Ramos (cell line): ENCODE data around the gene PLCL1.
"Not testable (repeated sequence)": the region's sequence is repeated elsewhere in the genome, so short reads cannot be mapped to it uniquely, and the experiment has no call there.

Source experiments
- in situ Hi-C: fragments of 300-500 bp; cut with MboI; formaldehyde crosslinking; loops from one replicate; pipeline ENCODE4 v1.14.3; 2022; ENCODE audit warnings: low sequenced_read_pairs; ENCODE audit not compliant: unreplicated experiment

Gene PLCL1

DNA sequence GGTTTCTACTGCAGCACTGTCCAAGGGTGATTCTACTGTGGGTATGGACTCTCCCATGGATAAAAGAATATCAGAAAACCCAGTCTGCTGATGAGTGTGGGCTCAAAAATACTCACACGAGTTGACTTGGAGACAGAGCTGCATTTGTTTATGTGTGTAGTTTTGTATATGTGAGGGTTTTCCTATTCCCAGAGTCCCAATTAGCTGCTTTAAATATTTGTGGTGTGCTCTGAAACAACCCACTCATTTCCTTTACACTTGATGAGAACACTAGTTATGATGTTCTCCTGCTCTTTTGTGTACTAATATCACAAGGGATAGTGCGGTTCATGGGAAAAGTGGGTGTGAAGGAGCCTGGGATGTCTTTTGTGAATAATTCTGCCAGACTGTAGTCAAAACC is 337.3 kb downstream of the PLCL1 start:
- in situ Hi-C loops, result no loop called here

DNA sequence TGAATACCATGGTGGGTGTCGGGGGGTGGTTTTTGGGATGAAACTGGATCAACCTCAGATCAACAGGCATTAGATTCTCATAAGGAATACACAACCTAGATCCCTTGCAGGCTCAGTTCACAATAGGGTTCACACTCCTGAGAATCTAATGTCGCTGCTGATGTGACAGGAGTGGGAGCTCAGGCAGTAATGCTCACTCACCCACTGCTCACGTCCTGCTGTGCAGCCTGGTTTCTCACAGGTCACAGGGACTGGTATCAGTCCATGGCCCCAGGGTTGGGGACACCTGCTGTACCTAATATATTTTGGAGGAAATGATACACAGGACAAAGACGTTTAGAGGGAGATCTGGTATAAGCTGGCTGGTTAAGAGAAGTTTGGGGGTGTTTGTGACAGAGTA is 338.8 kb downstream of the PLCL1 start:
- in situ Hi-C loops, result no loop called here

DNA sequence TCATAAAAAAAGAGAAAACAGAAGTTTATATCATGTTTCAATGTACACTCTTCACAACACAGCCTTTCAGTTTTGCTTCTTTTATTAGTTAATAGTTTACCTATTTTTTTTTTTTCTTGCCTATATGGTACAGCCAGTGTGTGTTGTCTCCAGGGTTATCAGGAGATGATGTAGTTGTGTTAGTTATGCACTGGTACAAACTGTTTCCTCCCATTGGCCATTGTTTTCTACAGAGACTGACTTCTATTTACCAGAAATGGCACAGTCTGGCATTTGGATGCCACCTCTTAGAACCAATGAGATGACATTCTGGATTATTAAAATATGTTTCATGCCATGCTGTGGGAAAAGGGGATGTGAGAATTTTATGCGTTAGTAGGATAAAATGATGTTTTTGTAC is 339.4 kb downstream of the PLCL1 start:
- in situ Hi-C loops, result no loop called here

DNA sequence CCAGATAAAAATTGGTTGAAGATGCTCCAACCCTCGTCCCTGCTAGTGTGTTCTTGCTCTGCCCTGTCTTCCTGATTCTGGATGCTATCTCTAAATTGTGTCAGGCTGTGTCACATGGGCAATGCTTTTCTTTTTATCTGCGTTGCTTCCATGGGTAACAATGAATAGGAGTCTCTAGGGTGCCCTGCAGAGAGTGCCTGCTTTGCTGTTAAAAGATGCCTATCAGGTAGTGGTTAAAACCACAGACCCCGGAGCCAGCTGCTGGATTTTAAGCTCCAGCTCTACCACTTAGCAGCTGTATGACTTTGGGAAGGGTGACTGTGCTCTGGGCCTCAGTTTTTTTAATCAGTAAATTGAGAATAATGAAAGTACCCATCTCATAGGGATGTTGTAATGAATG is 340.3 kb downstream of the PLCL1 start:
- in situ Hi-C loops, result no loop called here

DNA sequence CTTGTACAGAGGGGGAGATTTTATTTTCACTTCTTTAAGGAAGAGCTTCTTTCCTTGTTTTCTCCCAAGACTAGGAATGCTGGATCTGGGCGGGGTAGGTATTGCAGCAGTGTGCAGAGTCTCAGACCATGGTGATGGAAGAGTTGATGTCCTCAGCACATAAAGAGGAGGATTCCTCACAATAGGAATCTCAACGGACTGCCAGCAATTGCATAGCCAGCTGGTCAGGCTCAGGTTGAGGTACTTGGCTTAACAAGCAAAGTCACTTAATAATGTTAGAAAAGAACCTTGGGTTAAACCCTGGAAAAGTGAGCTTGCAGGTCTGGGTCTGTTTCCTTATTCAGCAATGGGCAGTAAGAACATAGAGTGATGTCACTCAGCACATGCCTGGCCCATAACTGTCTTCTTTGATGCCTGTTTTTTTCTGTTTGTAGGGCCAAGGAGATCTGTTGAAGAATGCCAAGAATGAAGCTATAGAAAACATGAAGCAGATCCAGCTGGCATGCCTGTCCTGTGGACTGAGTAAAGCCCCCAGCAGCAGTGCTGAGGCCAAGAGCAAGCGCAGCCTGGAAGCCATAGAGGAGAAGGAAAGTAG is 342.1 kb downstream of the PLCL1 start:
- in situ Hi-C loops, result no loop called here

DNA sequence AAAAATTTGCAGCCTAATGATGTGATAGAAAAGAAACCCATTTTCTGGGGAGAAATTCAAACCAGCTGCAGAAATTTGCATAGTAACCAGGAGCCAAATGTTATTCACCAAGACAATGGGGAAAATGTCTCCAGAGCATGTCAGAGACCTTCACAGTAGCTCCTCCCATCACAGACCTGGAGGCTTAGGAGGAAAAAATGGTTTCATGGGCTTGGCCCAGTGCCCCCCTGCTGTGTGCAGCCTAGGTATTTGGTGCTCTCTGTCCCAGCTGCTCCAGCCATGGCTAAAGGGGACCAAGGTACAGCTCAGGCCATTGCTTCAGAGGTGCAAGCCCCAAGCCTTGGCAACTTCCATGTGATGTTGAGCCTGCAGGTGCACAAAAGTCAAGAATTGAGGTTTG is 352.9 kb downstream of the PLCL1 start:
- in situ Hi-C loops, result no loop called here

DNA sequence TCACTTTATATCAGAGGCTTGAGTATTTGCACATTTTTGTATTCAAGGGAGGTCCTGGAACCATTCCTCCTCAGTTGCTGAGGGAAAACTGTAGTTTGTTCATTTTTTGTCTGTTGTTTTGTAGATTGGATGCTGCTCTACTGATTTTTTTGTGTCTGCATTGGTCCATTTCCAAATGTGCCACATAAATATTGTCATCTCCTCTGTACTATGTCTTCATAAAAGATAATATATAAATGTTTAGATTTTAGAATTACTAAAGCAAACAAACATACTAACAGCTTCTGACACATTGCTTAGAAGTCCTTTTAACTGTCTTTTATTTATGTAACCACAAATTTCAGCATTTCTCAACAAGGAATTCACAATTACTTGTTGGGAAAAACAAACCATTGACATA is 356.8 kb downstream of the PLCL1 start:
- in situ Hi-C loops, result no loop called here

DNA sequence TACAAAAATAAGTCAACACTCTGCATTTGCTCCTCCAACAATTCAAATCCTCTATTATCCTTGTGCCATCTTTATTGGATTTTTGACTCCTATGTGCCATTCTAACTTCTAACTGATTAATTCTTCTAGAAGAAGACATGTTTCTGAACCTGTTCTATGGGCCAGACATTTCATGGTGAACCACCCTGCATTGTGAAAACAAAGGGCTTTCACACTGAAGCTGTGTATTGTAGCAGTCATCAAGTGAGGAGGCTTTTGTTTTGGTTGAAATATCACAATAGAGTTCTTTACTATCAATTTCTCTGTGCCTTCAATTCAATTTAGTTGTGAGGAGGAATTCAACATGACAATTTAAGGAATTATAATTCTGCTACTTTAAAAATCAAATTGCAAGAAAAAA is 357.9 kb downstream of the PLCL1 start:
- in situ Hi-C loops, result no loop called here

DNA sequence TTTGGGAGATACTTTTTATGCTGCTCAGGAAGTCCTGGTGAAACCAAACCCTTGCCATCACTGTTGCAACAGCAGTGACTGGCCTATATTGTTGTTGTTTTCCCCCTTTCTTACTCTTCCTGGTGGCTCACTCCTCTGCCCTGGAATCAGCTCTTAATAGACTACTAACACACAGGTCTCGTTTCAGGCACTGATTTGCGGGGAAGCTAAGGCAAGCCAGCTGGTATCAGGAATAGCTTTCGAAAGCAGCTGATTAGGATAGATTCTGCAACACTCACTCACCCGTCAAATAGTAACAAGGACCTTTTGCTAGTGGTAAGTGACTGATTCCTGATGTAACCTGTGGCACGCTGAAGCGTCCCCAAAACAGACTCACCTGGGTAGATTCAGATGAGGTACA is 360.4 kb downstream of the PLCL1 start:
- in situ Hi-C loops, result no loop called here

DNA sequence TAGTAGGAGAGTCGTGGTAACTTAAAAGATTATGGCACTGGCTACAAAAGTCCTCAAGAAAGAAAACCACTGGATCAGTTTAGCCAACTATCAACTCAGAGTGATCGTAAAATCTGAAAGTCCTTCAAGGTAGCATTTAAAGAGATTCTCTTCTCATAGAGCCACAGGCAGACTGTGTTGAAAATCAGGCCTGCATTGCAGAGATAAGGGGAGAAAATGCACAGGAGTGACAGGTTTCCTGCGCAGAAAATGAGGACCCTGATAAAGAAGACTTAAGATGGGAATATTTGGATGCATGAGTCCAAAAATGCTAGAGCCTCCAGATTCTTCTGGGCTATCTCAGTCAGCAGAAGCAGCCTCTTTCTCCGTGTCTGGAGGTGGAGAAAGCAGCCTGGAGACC is 360.9 kb downstream of the PLCL1 start:
- in situ Hi-C loops, result no loop called here

DNA sequence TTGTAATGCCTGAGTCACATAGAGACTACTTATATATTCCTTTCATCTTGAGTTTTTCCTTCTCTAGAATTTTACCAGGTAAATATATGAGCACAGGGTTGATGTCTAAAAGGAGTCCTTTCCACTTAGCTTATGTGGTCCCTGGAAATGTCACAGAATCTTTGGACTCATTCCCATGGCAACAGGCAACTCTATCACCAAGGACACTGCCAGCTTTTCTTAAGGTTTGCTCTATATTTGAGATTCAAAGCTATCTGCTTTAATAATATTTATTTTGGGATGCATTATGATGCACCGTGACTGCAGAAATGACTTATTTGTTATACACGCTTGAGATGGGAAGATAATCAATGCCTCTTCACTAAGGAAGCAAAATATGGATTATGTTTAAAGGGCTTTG is 363.0 kb downstream of the PLCL1 start:
- in situ Hi-C loops, result no loop called here

DNA sequence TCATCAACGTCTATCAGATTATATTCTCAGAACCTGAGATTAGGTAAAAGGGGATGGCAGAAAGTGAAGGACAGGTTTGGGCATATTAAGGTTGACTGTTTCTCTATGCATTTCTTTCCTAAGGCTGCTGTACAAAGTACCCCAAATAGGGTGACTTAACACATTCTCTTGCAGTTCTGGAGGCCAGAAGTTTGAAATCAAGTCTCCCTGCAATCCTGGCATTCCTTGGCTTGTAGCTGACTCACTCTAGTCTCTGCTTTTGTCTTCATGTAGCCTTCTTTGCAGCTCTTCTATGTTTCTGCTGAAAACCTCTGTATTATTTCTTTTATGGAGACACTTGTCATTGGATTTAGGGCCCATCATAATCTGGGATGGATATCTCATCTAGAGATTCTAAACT is 364.3 kb downstream of the PLCL1 start:
- in situ Hi-C loops, result no loop called here

DNA sequence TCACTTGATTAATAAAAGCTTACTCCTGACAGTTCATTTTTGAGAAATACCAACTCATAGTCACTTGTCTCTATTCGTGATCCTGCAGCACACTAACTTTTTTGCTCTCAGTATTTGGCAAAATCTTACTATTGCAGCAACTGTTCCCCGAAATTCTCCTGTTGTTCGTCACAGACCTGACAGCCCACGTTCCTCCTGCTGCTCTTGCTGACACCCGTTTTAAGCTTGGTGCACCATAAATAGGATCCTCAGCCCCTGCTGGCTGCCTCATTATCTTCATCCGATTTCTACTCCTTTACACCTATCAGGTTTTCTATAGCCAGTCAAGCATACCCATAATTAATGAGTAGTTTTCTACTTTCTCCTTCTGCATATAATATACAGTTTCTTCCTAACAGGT is 368.8 kb downstream of the PLCL1 start:
- in situ Hi-C loops, result no loop called here

DNA sequence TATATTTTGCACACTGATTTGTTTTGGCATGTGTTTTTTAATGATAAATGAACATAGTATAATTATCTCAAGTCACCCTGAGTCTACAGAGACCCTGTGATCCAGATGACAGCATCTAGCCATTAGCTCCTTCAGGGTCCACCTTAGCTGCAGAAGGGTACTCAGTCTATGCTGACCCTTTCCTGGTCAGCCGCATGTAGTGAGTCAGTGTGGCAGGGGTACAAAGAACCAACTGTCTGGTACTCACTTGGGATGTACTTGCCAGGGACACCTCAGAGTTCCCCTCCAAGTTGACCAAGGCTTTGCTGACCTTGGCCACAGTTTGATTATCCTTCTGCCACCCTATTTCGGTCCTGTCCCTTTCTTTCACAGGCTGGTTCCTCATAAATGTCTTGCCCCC is 369.5 kb downstream of the PLCL1 start:
- in situ Hi-C loops, result no loop called here

DNA sequence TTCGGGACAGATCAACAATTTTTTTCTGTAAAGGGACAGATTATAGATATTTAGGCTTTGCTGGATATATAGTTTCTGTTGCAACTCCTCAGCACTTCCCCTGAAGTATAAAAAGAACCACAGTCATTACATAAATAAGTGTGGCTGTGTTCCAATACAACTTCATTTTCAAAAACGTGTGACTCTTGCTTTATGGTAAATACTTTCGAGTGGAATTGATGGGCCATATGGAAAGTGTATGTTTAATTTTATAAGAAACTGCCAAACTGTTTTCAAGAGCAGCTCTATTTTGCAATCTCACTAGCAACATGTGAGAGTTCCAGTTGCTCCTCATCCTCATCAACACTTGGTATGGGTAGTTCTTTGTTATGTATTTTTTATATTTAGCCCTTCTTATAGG is 370.9 kb downstream of the PLCL1 start:
- in situ Hi-C loops, result no loop called here

DNA sequence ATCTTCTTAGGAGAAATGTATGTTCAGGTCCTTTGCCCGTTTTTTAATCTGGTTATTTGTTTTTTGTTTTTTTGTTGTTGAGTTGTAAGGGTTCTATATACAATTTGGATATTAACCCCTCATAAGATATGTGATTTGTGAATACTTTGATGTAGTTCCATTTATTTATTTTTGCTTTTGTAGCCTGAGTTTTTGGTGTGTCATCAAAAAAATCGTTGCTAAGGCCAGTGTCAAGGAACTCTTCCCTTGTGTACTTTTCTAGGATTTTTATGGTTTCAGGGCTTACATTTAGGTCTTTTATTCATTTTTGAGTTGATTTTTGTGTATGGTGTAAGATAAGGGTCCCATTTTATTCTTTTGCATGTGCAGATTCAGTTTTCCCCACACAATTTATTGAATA is 372.6 kb downstream of the PLCL1 start:
- in situ Hi-C loops, result no loop called here

DNA sequence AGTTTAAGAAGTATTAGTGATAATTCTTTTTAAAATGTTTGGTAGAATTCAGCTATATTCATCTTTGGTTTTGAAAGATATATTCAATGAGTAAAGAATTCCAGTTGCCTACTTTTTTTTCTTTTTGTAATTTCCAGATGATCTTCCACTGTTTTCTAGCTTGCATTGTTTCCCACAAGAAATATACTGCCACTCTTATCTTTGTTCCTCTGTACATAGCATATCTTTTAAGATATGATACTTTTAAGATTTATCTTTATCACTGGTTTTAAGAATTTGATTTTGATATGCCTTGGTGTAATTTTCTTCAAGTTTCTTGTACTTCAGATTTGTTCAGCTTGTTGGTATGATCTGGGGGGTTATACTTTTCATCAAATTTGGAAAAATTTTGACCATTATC is 374.4 kb downstream of the PLCL1 start:
- in situ Hi-C loops, result no loop called here

DNA sequence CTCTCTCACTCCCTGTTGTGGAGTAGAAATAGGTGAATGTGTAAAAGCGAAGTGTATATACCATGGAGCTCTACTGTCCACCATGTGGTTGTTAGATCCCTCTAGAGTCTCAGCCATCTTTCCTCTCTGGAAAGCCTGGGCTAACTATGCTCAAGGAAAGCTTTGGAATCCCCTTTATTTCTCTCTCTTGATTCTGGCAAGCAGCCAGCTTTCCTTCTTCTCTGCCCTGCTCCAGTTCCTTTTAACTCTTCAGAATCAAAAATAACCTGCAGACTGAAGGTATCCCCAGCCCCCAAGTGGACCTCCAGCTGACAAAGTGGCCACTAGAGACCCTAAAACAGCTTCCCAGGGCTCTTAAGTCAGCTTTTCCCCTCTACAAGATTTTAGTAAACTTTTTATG is 381.9 kb downstream of the PLCL1 start:
- in situ Hi-C loops, result no loop called here

DNA sequence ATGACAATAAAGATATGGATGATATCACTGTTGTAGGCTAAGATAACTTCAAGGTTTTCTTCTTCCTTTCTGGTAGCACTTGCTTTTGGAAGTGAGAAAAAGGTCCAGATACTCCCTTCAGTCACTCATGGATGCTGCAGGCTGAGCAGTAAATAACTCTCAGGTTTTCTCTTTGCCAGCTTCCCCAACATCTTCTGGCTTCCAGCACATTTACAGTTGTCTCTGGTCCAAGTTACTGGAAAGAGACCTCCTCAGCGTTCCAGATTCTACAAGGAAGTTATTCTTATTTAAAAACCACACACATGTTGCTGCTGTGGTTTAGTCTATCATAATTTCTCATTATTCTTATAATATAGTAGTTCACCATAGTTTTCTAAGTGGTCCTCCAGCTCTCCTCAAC is 383.4 kb downstream of the PLCL1 start:
- in situ Hi-C loops, result no loop called here

DNA sequence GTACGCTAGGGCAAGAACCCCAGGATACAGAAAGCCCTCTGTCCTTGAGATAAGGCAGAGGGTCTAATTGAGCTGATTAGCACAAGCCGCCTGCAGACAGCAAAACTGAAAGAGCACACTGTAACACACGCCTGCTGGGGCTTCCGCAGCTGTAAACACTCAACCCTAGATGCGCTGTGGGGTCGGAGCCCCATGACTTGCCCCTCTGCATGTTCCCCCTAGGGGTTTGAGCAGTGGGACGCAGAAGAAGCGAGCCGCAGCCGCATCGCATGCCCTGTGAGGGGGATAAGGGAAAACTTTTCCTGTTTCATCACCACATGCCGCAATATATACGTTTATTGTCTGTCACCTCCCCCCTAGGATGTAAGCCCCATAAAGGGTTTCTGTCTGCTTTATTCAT is 384.6 kb downstream of the PLCL1 start:
- in situ Hi-C loops, result no loop called here

DNA sequence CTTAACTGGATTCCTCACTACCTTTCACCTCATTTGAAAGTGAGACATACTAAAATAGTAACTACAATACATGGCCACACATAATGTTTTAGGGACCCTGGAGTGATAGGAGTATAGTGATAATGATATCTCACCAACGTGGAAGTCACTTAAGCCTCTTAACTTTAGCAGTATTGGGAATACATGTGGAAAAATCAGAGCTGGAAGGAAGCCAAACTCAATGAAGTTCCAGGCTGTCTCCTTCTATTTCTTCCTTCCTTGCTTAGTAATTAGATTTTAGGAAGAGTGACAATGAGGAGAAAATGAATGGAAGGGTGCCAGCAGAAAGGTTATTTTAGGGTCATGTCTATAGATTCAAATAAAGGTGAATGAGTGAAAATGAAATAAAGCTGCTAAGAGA is 387.3 kb downstream of the PLCL1 start:
- in situ Hi-C loops, result no loop called here

DNA sequence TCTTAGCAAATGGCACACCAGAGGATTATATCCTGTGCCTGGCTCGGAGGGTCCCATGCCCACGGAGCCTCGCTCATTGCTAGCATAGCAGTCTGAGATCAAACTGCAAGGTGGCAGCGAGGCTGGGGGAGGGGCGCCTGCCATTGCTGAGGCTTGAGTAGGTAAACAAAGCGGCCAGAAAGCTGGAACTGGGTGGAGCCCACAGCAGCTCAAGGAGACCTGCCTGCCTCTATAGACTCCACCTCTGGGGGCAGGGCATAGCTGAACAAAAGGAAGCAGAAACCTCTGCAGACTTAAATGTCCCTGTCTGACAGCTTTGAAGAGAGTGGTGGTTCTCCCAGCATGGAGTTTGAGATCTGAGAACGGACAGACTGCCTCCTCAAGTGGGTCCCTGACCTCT is 392.2 kb downstream of the PLCL1 start:
- in situ Hi-C loops, result not testable (repeated sequence)
